ENCODE data around the gene DCDC2.
"Not testable (repeated sequence)": the region's sequence is repeated elsewhere in the genome, so short reads cannot be mapped to it uniquely, and the experiment has no call there.

Gene DCDC2

GRCh38 chr6:24205020-24205492, 152.8 kb downstream of the DCDC2 start:
- no peak for DNase-seq

GRCh38 chr6:24204113-24204512, 153.7 kb downstream of the DCDC2 start:
- DNase-seq, result not testable (repeated sequence)

- DNase-seq, result no peak
Measured at GRCh38 chr6:24197892-24198291, 160.0 kb downstream of the DCDC2 start.

- DNase-seq, result no peak
Measured at GRCh38 chr6:24195836-24196597, 161.8 kb downstream of the DCDC2 start.

GRCh38 chr6:24194978-24195700, 162.7 kb downstream of the DCDC2 start:
- no peak for DNase-seq

GRCh38 chr6:24193364-24193763, 164.5 kb downstream of the DCDC2 start:
- DNase-seq, result no peak

GRCh38 chr6:24191346-24191745, 166.5 kb downstream of the DCDC2 start:
- no peak for DNase-seq

- no peak for DNase-seq
Measured at GRCh38 chr6:24188578-24189080, 169.2 kb downstream of the DCDC2 start.

- DNase-seq, result no peak
Measured at GRCh38 chr6:24187965-24188577, 169.8 kb downstream of the DCDC2 start.

GRCh38 chr6:24186349-24186748, 171.5 kb downstream of the DCDC2 start:
- DNase-seq, result no peak

GRCh38 chr6:24183584-24183983, 174.3 kb downstream of the DCDC2 start:
- no peak for DNase-seq

- no peak for DNase-seq
Measured at GRCh38 chr6:24157886-24158285, 200.0 kb downstream of the DCDC2 start.

- no peak for DNase-seq
Measured at GRCh38 chr6:24154121-24154520, 203.7 kb downstream of the DCDC2 start.

GRCh38 chr6:24152014-24152413, 205.8 kb downstream of the DCDC2 start:
- DNase-seq, result no peak

GRCh38 chr6:24149836-24150235, 208.0 kb downstream of the DCDC2 start:
- DNase-seq, result no peak

- DNase-seq, result no peak
Measured at GRCh38 chr6:24149296-24149695, 208.6 kb downstream of the DCDC2 start.

- DNase-seq, result no peak
Measured at GRCh38 chr6:24148684-24149083, 209.2 kb downstream of the DCDC2 start.

GRCh38 chr6:24148154-24148570, 209.7 kb downstream of the DCDC2 start:
- no peak for DNase-seq

- no peak for DNase-seq
Measured at GRCh38 chr6:24147511-24148153, 210.2 kb downstream of the DCDC2 start.

GRCh38 chr6:24146871-24147270, 211.0 kb downstream of the DCDC2 start:
- no peak for DNase-seq

GRCh38 chr6:24145690-24146131, 212.1 kb downstream of the DCDC2 start:
- no peak for DNase-seq

- DNase-seq, result not testable (repeated sequence)
Measured at GRCh38 chr6:24142733-24143132, 215.1 kb downstream of the DCDC2 start.

GRCh38 chr6:24140591-24140990, 217.3 kb downstream of the DCDC2 start:
- DNase-seq, result no peak

Measured in GOT3 (cell line).